Panc1 (cell line): ENCODE results near the gene NIPAL3. TPM values are rescaled to one million over a fixed set of nuclear protein-coding genes. Genes with fewer than 3 reads are reported as not detected.

ENCODE experiments used
- ATAC-seq: fragments of 200-7000 bp; cut with Tn5 transposase; 2 replicates; pipeline ENCODE4 v1.9.1; 2020; ENCODE audit warnings: mild to moderate bottlenecking, moderate library complexity
- BruUV-seq: library from RNA; stranded (reverse); fragments of 400-500 nt; replicated peaks from 2 replicates; lab custom pipeline; 2021; lab: Mats Ljungman, UMichigan
- CTCF ChIA-PET: fragments of 300-600 bp; sonication (Branson Sonifier 250); formaldehyde crosslinking; loops from one replicate; lab custom pipeline; 2022; ENCODE audit warnings: antibody characterized with exemption; lab: Charles Lee
- POLR2A ChIA-PET: fragments of 300-600 bp; sonication (Branson Sonifier 250); formaldehyde crosslinking; loops from one replicate; lab custom pipeline; 2022; ENCODE audit warnings: antibody characterized with exemption; lab: Charles Lee
- DNase-seq: peaks from one replicate; pipeline ENCODE4 v3.0.0-alpha.2; 2010; ENCODE audit warnings: low read depth, low spot score
- H3K27ac ChIP-seq: 2 replicates; pipeline ENCODE4 v1.5.1; 2011; ENCODE audit warnings: mild to moderate bottlenecking, low read length, inconsistent platforms
- H3K27me3 ChIP-seq: fragments of 200-500 bp; sonication (Bioruptor generic); 2 replicates; pipeline ENCODE4 v1.6.0; 2014; ENCODE audit warnings: low read length, inconsistent platforms; ENCODE audit not compliant: control insufficient read depth, insufficient read depth
- H3K36me3 ChIP-seq: fragments of 200-500 bp; sonication (Bioruptor generic); 2 replicates; pipeline ENCODE4 v1.5.1; 2014; ENCODE audit warnings: inconsistent platforms, mild to moderate bottlenecking, low read length, moderate library complexity; ENCODE audit not compliant: control insufficient read depth, insufficient read depth
- H3K4me1 ChIP-seq: 2 replicates; pipeline ENCODE4 v1.5.1; 2011; ENCODE audit warnings: inconsistent platforms, mild to moderate bottlenecking, low read length, moderate library complexity; ENCODE audit not compliant: control insufficient read depth, insufficient read depth
- H3K4me3 ChIP-seq, 2 experiments: 2 replicates each; pipeline ENCODE4 v1.5.1; 2011 to 2012; ENCODE audit warnings: low read depth in 2 of 2, low read length in 2 of 2, mild to moderate bottlenecking in 2 of 2, inconsistent platforms in 1 of 2, moderate library complexity in 1 of 2
- H3K9me3 ChIP-seq: fragments of 200-500 bp; sonication (Bioruptor generic); 2 replicates; pipeline ENCODE4 v1.5.1; 2014; ENCODE audit warnings: low read depth, mild to moderate bottlenecking, inconsistent platforms, low read length, moderate library complexity; ENCODE audit not compliant: control insufficient read depth, insufficient read depth
- CTCF ChIP-seq: fragments of 450-650 bp; IDR thresholded peaks from 2 replicates; pipeline ENCODE4 v1.5.1; 2017; ENCODE audit warnings: mild to moderate bottlenecking
- POLR2AphosphoS5 ChIP-seq: IDR thresholded peaks from 2 replicates; pipeline ENCODE4 v1.6.1; 2012; ENCODE audit warnings: mild to moderate bottlenecking, low read depth, low read length, moderate library complexity
- REST ChIP-seq, 2 experiments: IDR thresholded peaks; 2 replicates each; pipeline ENCODE4 v1.6.1; 2011 to 2012; ENCODE audit warnings: low read depth in 2 of 2, control low read depth in 1 of 2, low read length in 1 of 2, mild to moderate bottlenecking in 1 of 2, moderate library complexity in 1 of 2; ENCODE audit not compliant: insufficient read depth in 1 of 2
- SIN3A ChIP-seq: IDR thresholded peaks from 2 replicates; pipeline ENCODE4 v1.6.1; 2012; ENCODE audit warnings: low read depth, mild to moderate bottlenecking, low read length, moderate library complexity, borderline replicate concordance; ENCODE audit not compliant: insufficient read depth
- TCF7L2 ChIP-seq: IDR thresholded peaks from 2 replicates; pipeline ENCODE4 v1.6.1; 2011; ENCODE audit warnings: mild to moderate bottlenecking, low read depth, low read length, inconsistent platforms
- in situ Hi-C: cut with HindIII; loops from 2 replicates; pipeline ENCODE4 v1.10.0; 2016; ENCODE audit warnings: low sequenced_read_pairs, low pct_unique_long_range_greater_than_20kb
- intact Hi-C: fragments of 100-400 bp; cut with micrococcal nuclease; formaldehyde crosslinking; loops from one replicate; pipeline ENCODE4 v1.10.0; 2022; ENCODE audit not compliant: unreplicated experiment
- total RNA-seq: library from RNA; stranded (reverse); gene quantifications from one replicate; pipeline ENCODE4 v1.2.1, GENCODE V29; 2021; ENCODE audit not compliant: unreplicated experiment

Gene NIPAL3
- total RNA-seq, 1 experiment from 2014 or later: 13.6 TPM

GRCh38 chr1:24373044-24373443 is 42.6 kb upstream of the NIPAL3 start:
- H3K27ac ChIP-seq: peak overlapping the region; percentile 76
- DNase-seq (no peak), ATAC-seq (no peak)
- ChIA-PET CTCF (interaction anchor here (0.7 to 1.9 kb wide), 2 partner anchors 18 to 171 kb away, joined by 3 to 5 read pairs; no protein-coding TSS in a partner anchor), POLR2A (no interaction called here)
- in situ Hi-C loops: no loop called here
- no peak overlapping the region for H3K4me3 ChIP-seq
- no peaks in the 10 kb centered on the region for H3K9me3 ChIP-seq
- intact Hi-C loops: no loop called here
- peaks cover 25% of the 10 kb centered on the region for H3K4me1 ChIP-seq
- no peaks in the 10 kb centered on the region for H3K27me3 ChIP-seq
- no peaks in the 10 kb centered on the region for H3K36me3 ChIP-seq
- BruUV-seq: no TSS peak
- TF ChIP-seq REST (IDR thresholded peaks at IDR 0.05; ENCODE audit: insufficient read depth in 1 of 2, low read depth in 2 of 2, low read length in 1 of 2) (no peak), CTCF (no peak), SIN3A (no peak), POLR2AphosphoS5 (no peak), TCF7L2 (no peak)

DNA sequence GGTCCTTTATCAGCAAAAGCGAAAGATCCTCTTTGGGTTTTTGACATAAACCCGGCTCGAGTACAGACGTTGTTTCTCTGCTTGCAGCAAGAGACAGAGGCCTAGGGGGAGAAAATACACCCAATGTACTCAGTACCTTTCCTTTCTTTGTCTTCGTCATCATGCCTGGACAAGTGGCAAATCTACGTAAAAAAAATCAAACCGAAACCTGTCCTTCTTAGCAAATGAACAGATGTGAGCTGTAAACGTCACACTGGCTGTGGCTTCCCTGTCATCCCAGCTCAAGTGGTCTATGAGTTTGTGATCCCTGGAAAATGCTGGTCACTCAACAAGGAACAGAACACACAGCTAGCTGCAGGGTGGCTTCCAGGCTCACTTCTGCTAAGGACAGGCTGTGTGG is 41.9 kb upstream of the NIPAL3 start:
- Histone ChIP-seq H3K36me3 (no peaks in the 10 kb centered on the region), H3K9me3 (no peaks in the 10 kb centered on the region), H3K27me3 (no peaks in the 10 kb centered on the region), H3K27ac (peak overlapping the region; percentile 76), H3K4me1 (peaks cover 25% of the 10 kb centered on the region), H3K4me3 (no peak overlapping the region)
- intact Hi-C loops: no loop called here
- POLR2A ChIA-PET: interaction anchor here (0.6 kb wide), 1 partner anchor 330 kb away, joined by 3 read pairs; no protein-coding TSS in a partner anchor
- CTCF ChIA-PET: interaction anchor here (1.9 kb wide), 1 partner anchor 172 kb away, joined by 5 read pairs; no protein-coding TSS in a partner anchor
- no peak for ATAC-seq
- DNase-seq: no peak
- TF ChIP-seq REST (IDR thresholded peaks at IDR 0.05; ENCODE audit: insufficient read depth in 1 of 2, low read depth in 2 of 2, low read length in 1 of 2): no peak
- TF ChIP-seq POLR2AphosphoS5: no peak
- no peak for TF ChIP-seq TCF7L2
- TF ChIP-seq SIN3A: no peak
- TF ChIP-seq CTCF: no peak
- BruUV-seq: no TSS peak
- in situ Hi-C loops: no loop called here
